ENCODE measurements around the gene SNCA.

Gene SNCA

DNA sequence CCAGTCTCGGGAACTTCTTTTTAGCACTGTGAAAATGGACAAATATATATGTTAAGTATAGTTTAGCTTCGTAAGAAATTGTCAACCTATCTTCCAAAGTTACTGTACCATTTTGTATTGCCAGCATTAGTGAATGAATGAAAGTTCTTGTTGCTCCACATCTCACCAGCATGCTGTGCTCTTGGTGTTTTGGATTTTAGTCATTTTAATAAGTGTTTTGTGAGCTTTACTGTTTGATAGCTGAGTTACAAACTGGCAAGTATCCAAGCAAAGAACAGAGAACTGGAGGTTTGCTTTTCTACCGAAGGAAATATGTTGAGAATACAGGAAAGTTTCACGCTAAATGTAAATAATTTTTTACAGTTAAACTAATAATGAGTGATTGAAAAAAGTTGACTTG lies 33.0 kb downstream of the SNCA start:
- Histone ChIP-seq H3K27me3 (no peaks in the 10 kb centered on the region), H3K4me1 (ENCODE audit: control insufficient read depth in 1 of 2, insufficient read depth in 1 of 2, low read depth in 1 of 2, low read length in 1 of 2) (no peaks in the 10 kb centered on the region), H3K9me3 (no peaks in the 10 kb centered on the region), H3K4me3 (ENCODE audit: low read depth in 1 of 2, low read length in 1 of 2) (no peak overlapping the region), H3K27ac (no peak overlapping the region), H3K36me3 (no peaks in the 10 kb centered on the region)
- TF ChIP-seq, protein P1, sequence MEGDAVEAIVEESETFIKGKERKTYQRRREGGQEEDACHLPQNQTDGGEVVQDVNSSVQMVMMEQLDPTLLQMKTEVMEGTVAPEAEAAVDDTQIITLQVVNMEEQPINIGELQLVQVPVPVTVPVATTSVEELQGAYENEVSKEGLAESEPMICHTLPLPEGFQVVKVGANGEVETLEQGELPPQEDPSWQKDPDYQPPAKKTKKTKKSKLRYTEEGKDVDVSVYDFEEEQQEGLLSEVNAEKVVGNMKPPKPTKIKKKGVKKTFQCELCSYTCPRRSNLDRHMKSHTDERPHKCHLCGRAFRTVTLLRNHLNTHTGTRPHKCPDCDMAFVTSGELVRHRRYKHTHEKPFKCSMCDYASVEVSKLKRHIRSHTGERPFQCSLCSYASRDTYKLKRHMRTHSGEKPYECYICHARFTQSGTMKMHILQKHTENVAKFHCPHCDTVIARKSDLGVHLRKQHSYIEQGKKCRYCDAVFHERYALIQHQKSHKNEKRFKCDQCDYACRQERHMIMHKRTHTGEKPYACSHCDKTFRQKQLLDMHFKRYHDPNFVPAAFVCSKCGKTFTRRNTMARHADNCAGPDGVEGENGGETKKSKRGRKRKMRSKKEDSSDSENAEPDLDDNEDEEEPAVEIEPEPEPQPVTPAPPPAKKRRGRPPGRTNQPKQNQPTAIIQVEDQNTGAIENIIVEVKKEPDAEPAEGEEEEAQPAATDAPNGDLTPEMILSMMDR (IDR thresholded peaks at IDR 0.05) = no peak

DNA sequence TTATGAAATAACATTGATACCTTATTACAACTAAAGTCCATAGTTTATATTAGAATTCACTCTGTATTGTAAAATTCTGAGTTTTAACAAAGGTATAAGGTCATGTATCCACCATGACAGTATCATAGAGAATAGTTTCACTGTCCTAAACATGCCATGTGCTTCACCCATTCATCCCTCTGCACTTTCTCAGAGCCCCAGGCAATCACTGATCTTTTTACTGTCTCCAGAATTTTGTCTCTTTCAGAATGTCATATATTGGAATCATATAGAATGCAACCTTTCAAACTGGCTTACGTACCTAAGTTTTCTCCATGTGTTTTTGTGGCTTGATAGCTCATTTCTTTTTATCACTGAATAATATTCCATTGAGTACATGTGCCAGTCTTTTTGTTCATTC lies 33.9 kb downstream of the SNCA start:
- H3K36me3 ChIP-seq = no peaks in the 10 kb centered on the region
- no peaks in the 10 kb centered on the region for H3K27me3 ChIP-seq
- H3K4me3 ChIP-seq (ENCODE audit: low read depth in 1 of 2, low read length in 1 of 2) = no peak overlapping the region
- no peaks in the 10 kb centered on the region for H3K9me3 ChIP-seq
- TF ChIP-seq, protein P1 (IDR thresholded peaks at IDR 0.05) = no peak
- H3K4me1 ChIP-seq (ENCODE audit: control insufficient read depth in 1 of 2, insufficient read depth in 1 of 2, low read depth in 1 of 2, low read length in 1 of 2) = no peaks in the 10 kb centered on the region
- no peak overlapping the region for H3K27ac ChIP-seq

DNA sequence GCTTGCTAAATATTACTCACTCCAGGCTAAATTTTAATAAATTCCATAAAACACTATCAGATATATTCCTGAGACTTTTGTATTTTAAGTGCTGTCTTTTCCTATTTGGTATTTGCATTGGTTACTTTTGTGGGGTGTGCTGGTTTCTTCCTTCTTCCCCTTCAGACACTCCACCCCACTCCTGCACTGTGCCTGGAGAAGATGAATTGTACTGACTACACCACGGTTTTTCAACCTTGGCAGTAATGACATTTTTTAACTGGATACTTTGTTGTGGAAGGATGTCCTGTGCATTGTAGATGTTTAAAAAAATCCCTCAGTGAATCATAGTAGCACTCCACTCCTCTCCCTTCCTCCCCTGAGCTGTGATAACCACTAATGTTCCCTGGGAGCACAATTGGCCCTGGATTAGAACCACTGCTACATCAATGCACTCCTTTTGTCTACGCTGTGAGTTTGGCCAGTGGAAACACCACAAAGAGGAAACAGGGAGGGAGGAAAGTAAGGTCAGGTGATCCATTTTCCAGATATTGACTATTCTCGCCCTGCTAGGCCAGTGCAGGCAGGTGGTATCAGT lies 36.3 kb downstream of the SNCA start:
- H3K4me1 ChIP-seq (ENCODE audit: control insufficient read depth in 1 of 2, insufficient read depth in 1 of 2, low read depth in 1 of 2, low read length in 1 of 2) = no peaks in the 10 kb centered on the region

DNA sequence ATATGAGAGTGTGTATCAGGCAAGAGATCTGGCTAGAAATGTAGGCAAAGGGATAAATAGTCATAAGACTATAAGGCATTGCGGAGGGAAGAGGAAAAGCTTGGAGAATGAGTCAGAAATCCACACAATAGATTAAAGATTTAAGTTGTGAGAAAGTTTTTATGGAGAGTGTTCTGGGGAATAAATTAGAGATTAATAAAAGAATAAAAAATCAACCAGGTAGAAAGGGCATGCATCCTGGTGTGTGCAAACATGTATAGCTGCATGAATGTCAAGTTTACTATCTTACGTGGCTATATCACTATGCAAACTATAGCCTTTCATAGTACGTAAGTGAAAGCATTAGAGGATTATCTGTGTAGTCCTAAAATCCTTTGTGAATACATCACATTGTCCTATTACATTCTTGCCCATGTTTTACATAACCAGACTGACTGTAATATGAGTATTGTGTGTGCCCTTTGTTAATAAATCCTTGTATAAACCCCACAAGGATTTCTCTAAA lies 36.9 kb downstream of the SNCA start:
- TF ChIP-seq, protein P1 (IDR thresholded peaks at IDR 0.05) = no peak
- Histone ChIP-seq H3K4me1 (ENCODE audit: control insufficient read depth in 1 of 2, insufficient read depth in 1 of 2, low read depth in 1 of 2, low read length in 1 of 2) (no peaks in the 10 kb centered on the region), H3K27ac (no peak overlapping the region)

More for the DNA sequence above, 36.3 kb downstream of the SNCA start:
- Histone ChIP-seq H3K36me3 (no peaks in the 10 kb centered on the region), H3K27ac (no peak overlapping the region), H3K4me3 (ENCODE audit: low read depth in 1 of 2, low read length in 1 of 2) (no peak overlapping the region), H3K9me3 (no peaks in the 10 kb centered on the region), H3K27me3 (no peaks in the 10 kb centered on the region)
- TF ChIP-seq, protein P1 (IDR thresholded peaks at IDR 0.05) = no peak

DNA sequence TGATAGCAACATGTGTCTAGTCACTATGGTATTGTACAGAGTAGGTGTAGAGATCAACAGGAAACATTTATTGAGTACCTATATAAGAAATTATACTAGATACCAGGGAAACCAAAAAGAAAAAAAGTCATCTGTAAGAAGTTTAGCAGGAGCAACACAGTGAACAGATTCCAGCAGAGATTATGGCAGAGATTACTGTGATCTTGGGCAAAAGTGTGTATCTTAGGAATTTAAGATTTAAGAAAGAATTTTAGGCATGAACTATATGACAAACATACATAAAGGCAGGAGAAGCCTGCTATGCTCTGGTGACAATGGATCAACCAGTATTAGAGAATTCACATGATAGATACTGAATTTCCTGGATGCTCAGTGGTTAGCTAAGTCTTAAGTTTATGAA lies 37.9 kb downstream of the SNCA start:
- H3K27me3 ChIP-seq = no peaks in the 10 kb centered on the region
- TF ChIP-seq, protein P1 (IDR thresholded peaks at IDR 0.05) = no peak
- H3K4me1 ChIP-seq (ENCODE audit: control insufficient read depth in 1 of 2, insufficient read depth in 1 of 2, low read depth in 1 of 2, low read length in 1 of 2) = no peaks in the 10 kb centered on the region
- H3K9me3 ChIP-seq = no peaks in the 10 kb centered on the region
- no peaks in the 10 kb centered on the region for H3K36me3 ChIP-seq
- H3K27ac ChIP-seq = no peak overlapping the region
- H3K4me3 ChIP-seq (ENCODE audit: low read depth in 1 of 2, low read length in 1 of 2) = no peak overlapping the region

More for the DNA sequence above, 36.9 kb downstream of the SNCA start:
- Histone ChIP-seq H3K9me3 (no peaks in the 10 kb centered on the region), H3K4me3 (ENCODE audit: low read depth in 1 of 2, low read length in 1 of 2) (no peak overlapping the region), H3K36me3 (no peaks in the 10 kb centered on the region), H3K27me3 (no peaks in the 10 kb centered on the region)
